ENCODE results near the gene RBM42.

Gene RBM42

GRCh38 chr19:35641515-35642151, 12.8 kb downstream of the RBM42 start, which contains the start of gene ETV2:
ETV2 (plus strand) TSS chr19:35641745; CDS start chr19:35642461, 716 bp downstream.
- Histone ChIP-seq H3K9me3 (no peaks in the 10 kb centered on the region), H3K4me1 (ENCODE audit: control insufficient read depth in 1 of 2, insufficient read depth in 1 of 2, low read depth in 1 of 2, low read length in 1 of 2) (peaks cover 21 to 32% of the 10 kb centered on the region in 2 experiments), H3K4me3 (ENCODE audit: low read depth in 1 of 2, low read length in 1 of 2) (no peak within 1 kb of the TSS), H3K36me3 (peaks cover 19% of the 10 kb centered on the region), H3K27ac (no peak within 1 kb of the TSS), H3K27me3 (peaks cover 28% of the 10 kb centered on the region)
- no peak for TF ChIP-seq CTCF (IDR thresholded peaks at IDR 0.05)

GRCh38 chr19:35642312-35642711, 13.5 kb downstream of the RBM42 start:
- Histone ChIP-seq H3K36me3 (peaks cover 13% of the 10 kb centered on the region), H3K4me3 (ENCODE audit: low read depth in 1 of 2, low read length in 1 of 2) (no peak overlapping the region), H3K27ac (no peak overlapping the region), H3K9me3 (no peaks in the 10 kb centered on the region), H3K4me1 (ENCODE audit: control insufficient read depth in 1 of 2, insufficient read depth in 1 of 2, low read depth in 1 of 2, low read length in 1 of 2) (peaks cover 21 to 33% of the 10 kb centered on the region in 2 experiments), H3K27me3 (peaks cover 28% of the 10 kb centered on the region)
- TF ChIP-seq CTCF (IDR thresholded peaks at IDR 0.05), result no peak

GRCh38 chr19:35642798-35643254, 14.0 kb downstream of the RBM42 start:
- Histone ChIP-seq H3K27me3 (peaks cover 28% of the 10 kb centered on the region), H3K4me3 (ENCODE audit: low read depth in 1 of 2, low read length in 1 of 2) (peak overlapping the region; percentile 80 to 84), H3K4me1 (ENCODE audit: control insufficient read depth in 1 of 2, insufficient read depth in 1 of 2, low read depth in 1 of 2, low read length in 1 of 2) (peaks cover 26 to 39% of the 10 kb centered on the region in 2 experiments), H3K36me3 (peaks cover 7% of the 10 kb centered on the region), H3K27ac (peak overlapping the region; percentile 79), H3K9me3 (no peaks in the 10 kb centered on the region)
- TF ChIP-seq CTCF (IDR thresholded peaks at IDR 0.05), result no peak

- Histone ChIP-seq H3K36me3 (peaks cover under 1% of the 10 kb centered on the region), H3K4me1 (ENCODE audit: control insufficient read depth in 1 of 2, insufficient read depth in 1 of 2, low read depth in 1 of 2, low read length in 1 of 2) (peaks cover 30 to 44% of the 10 kb centered on the region in 2 experiments), H3K4me3 (ENCODE audit: low read depth in 1 of 2, low read length in 1 of 2) (peak overlapping the region; percentile 80 to 84), H3K27ac (peak overlapping the region; percentile 79), H3K27me3 (peaks cover 28% of the 10 kb centered on the region), H3K9me3 (no peaks in the 10 kb centered on the region)
- no peak for TF ChIP-seq CTCF (IDR thresholded peaks at IDR 0.05)
Observed at GRCh38 chr19:35643255-35644205, 14.7 kb downstream of the RBM42 start.

- no peaks in the 10 kb centered on the region for H3K36me3 ChIP-seq
- H3K27me3 ChIP-seq, result peaks cover 28% of the 10 kb centered on the region
- peak; percentile 25 for TF ChIP-seq CTCF (IDR thresholded peaks at IDR 0.05)
- H3K27ac ChIP-seq, result peak overlapping the region; percentile 79
- no peaks in the 10 kb centered on the region for H3K9me3 ChIP-seq
- H3K4me3 ChIP-seq (ENCODE audit: low read depth in 1 of 2, low read length in 1 of 2), result peak overlapping the region; percentile 80 to 84
- H3K4me1 ChIP-seq (ENCODE audit: control insufficient read depth in 1 of 2, insufficient read depth in 1 of 2, low read depth in 1 of 2, low read length in 1 of 2), result peaks cover 38 to 51% of the 10 kb centered on the region in 2 experiments
Observed at GRCh38 chr19:35644206-35644986, 15.6 kb downstream of the RBM42 start.

All from neutrophil (primary cell).